WTC11 (cell line): ENCODE data around the gene PIK3C2A. TPM values are rescaled to one million over a fixed set of nuclear protein-coding genes. Genes with fewer than 3 reads are reported as not detected.

Source experiments
- ATAC-seq: fragments of 200-7000 bp; cut with Tn5 transposase; 2 replicates; pipeline ENCODE4 v1.10.0; 2021; ENCODE audit warnings: mild to moderate bottlenecking, moderate library complexity
- CTCF ChIA-PET: fragments of 300-600 bp; sonication (Branson Sonifier 250); formaldehyde crosslinking; loops from one replicate; lab custom pipeline; 2021; ENCODE audit warnings: antibody characterized with exemption; lab: Charles Lee
- POLR2A ChIA-PET: fragments of 350-600 bp; sonication (Branson Sonifier 250); formaldehyde crosslinking; loops from one replicate; lab custom pipeline; 2021; ENCODE audit warnings: antibody characterized with exemption; lab: Charles Lee
- DNase-seq: peaks from one replicate; pipeline ENCODE4 v3.0.0; 2021; ENCODE audit warnings: low spot score
- H3K27ac Mint-ChIP-seq: 2 replicates; pipeline ENCODE4 v1.8.0; 2021; ENCODE audit warnings: mixed read lengths
- H3K27me3 Mint-ChIP-seq: 2 replicates; pipeline ENCODE4 v1.8.0; 2021; ENCODE audit warnings: low read depth, mild to moderate bottlenecking, moderate library complexity, mixed read lengths
- H3K36me3 Mint-ChIP-seq: 2 replicates; pipeline ENCODE4 v1.8.0; 2021; ENCODE audit warnings: mixed read lengths
- H3K4me1 Mint-ChIP-seq: 2 replicates; pipeline ENCODE4 v1.8.0; 2022; ENCODE audit warnings: mixed read lengths
- H3K4me3 Mint-ChIP-seq: 2 replicates; pipeline ENCODE4 v1.8.0; 2021; ENCODE audit warnings: mild to moderate bottlenecking, moderate library complexity, mixed read lengths
- H3K9me3 Mint-ChIP-seq: 2 replicates; pipeline ENCODE4 v1.8.0; 2021; ENCODE audit warnings: mixed read lengths
- ATF1 ChIP-seq: sonication (generic); formaldehyde crosslinking; IDR thresholded peaks from 2 replicates; pipeline ENCODE4 v1.8.1; 2023; ENCODE audit warnings: mild to moderate bottlenecking, moderate library complexity, missing genetic modification reagents
- ETV6 ChIP-seq: sonication (generic); formaldehyde crosslinking; IDR thresholded peaks from 2 replicates; pipeline ENCODE4 v1.8.1; 2022; ENCODE audit warnings: mild to moderate bottlenecking, missing genetic modification reagents
- GRHL2 ChIP-seq: fragments of 250-450 bp; sonication (Bioruptor Pico); IDR thresholded peaks from 2 replicates; pipeline ENCODE4 v1.8.0; 2022; ENCODE audit warnings: mild to moderate bottlenecking, moderate library complexity; ENCODE audit not compliant: insufficient replicate concordance, severe bottlenecking
- IRF2 ChIP-seq: sonication (generic); formaldehyde crosslinking; IDR thresholded peaks from 2 replicates; pipeline ENCODE4 v1.8.0; 2022; ENCODE audit warnings: low read depth, missing genetic modification reagents, borderline replicate concordance
- JAZF1 ChIP-seq: fragments of 250-450 bp; sonication (Bioruptor Pico); IDR thresholded peaks from 2 replicates; pipeline ENCODE4 v1.9.0; 2021; ENCODE audit warnings: moderate library complexity, mild to moderate bottlenecking, inconsistent platforms
- MXD4 ChIP-seq: fragments of 250-450 bp; sonication (Bioruptor Pico); IDR thresholded peaks from 2 replicates; pipeline ENCODE4 v1.8.0; 2021; ENCODE audit warnings: mild to moderate bottlenecking, moderate library complexity, borderline replicate concordance
- NFE2L1 ChIP-seq: sonication (generic); formaldehyde crosslinking; IDR thresholded peaks from 2 replicates; pipeline ENCODE4 v1.8.1; 2023; ENCODE audit warnings: missing genetic modification reagents
- NR1H2 ChIP-seq: sonication (generic); formaldehyde crosslinking; IDR thresholded peaks from 2 replicates; pipeline ENCODE4 v1.9.0; 2021; ENCODE audit warnings: mild to moderate bottlenecking, moderate library complexity, missing genetic modification reagents
- TEAD1 ChIP-seq: sonication (generic); formaldehyde crosslinking; IDR thresholded peaks from 2 replicates; pipeline ENCODE4 v1.8.0; 2022; ENCODE audit warnings: mild to moderate bottlenecking, missing genetic modification reagents
- TEAD4 ChIP-seq: sonication (generic); formaldehyde crosslinking; IDR thresholded peaks from 2 replicates; pipeline ENCODE4 v1.8.0; 2022; ENCODE audit warnings: mild to moderate bottlenecking, missing genetic modification reagents
- ZBTB21 ChIP-seq: sonication (generic); formaldehyde crosslinking; IDR thresholded peaks from 2 replicates; pipeline ENCODE4 v1.8.1; 2023; ENCODE audit warnings: mild to moderate bottlenecking, missing genetic modification reagents, borderline replicate concordance
- ZNF416 ChIP-seq: fragments of 250-450 bp; sonication (Bioruptor Pico); IDR thresholded peaks from 2 replicates; pipeline ENCODE4 v1.9.0; 2021; ENCODE audit warnings: mild to moderate bottlenecking, inconsistent platforms
- total RNA-seq: library from RNA; stranded (reverse); gene quantifications from 3 replicates; pipeline ENCODE4 v1.2.3, GENCODE V29; 2021
- TF ChIP-seq, protein P1 (sequence below): sonication (generic); formaldehyde crosslinking; IDR thresholded peaks from 2 replicates; pipeline ENCODE4 v1.8.0; 2022; ENCODE audit warnings: mild to moderate bottlenecking, missing genetic modification reagents
- TF ChIP-seq, protein P2 (sequence below): sonication (generic); formaldehyde crosslinking; IDR thresholded peaks from 2 replicates; pipeline ENCODE4 v1.8.0; 2022; ENCODE audit warnings: mild to moderate bottlenecking, missing genetic modification reagents
- TF ChIP-seq, protein P3 (sequence below): fragments of 250-450 bp; sonication (Bioruptor Pico); conservative IDR thresholded peaks from 2 replicates; pipeline ENCODE4 v1.9.0; 2021; ENCODE audit warnings: mild to moderate bottlenecking
- TF ChIP-seq, protein P4 (sequence below): sonication (generic); formaldehyde crosslinking; conservative IDR thresholded peaks from 2 replicates; pipeline ENCODE4 v1.8.1; 2022; ENCODE audit warnings: mild to moderate bottlenecking, missing genetic modification reagents
- TF ChIP-seq, protein P5 (sequence below): sonication (generic); formaldehyde crosslinking; IDR thresholded peaks from 2 replicates; pipeline ENCODE4 v1.8.0; 2022; ENCODE audit warnings: missing genetic modification reagents
- TF ChIP-seq, protein P6 (sequence below): fragments of 250-450 bp; sonication (Bioruptor Pico); IDR thresholded peaks from 2 replicates; pipeline ENCODE4 v1.9.0; 2021; ENCODE audit warnings: mild to moderate bottlenecking, borderline replicate concordance

The PIK3C2A gene
- total RNA-seq, 1 experiment from 2014 or later, result 105 TPM

DNA sequence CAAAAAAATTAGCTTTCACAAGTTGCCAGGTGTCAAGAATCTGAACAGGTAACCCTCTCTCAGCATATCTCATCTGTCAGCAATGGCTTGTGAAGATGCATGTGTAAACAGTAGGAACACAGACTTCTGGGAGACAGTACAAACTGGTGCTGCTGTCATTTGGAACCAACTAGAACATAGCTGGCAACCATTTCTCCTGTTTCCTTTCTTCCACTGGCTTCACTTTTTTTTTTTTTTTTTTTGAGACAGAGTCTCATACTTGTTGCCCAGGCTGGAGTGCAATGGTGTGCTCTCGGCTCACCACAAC is 2.1 kb upstream of the PIK3C2A start:
- Mint-ChIP-seq H3K4me1 (peaks cover 16% of the 10 kb centered on the region), H3K9me3 (peaks cover 12% of the 10 kb centered on the region), H3K27ac (no peak overlapping the region), H3K27me3 (no peaks in the 10 kb centered on the region), H3K36me3 (peaks cover 20% of the 10 kb centered on the region), H3K4me3 (peak overlapping the region; percentile 98)
- DNase-seq, result no peak
- ChIA-PET POLR2A (interaction anchor here (0.9 kb wide), 1 partner anchor 132 kb away, joined by 3 read pairs; the partner anchor contains the start of gene RPS13), CTCF (interaction anchor here (1.1 kb wide), 1 partner anchor 9 kb away, joined by 3 read pairs; no protein-coding TSS in a partner anchor)
- ATAC-seq, result no peak
- no peak for TF ChIP-seq NR1H2 (CRISPR knock-in tag)
- TF ChIP-seq, protein P1, sequence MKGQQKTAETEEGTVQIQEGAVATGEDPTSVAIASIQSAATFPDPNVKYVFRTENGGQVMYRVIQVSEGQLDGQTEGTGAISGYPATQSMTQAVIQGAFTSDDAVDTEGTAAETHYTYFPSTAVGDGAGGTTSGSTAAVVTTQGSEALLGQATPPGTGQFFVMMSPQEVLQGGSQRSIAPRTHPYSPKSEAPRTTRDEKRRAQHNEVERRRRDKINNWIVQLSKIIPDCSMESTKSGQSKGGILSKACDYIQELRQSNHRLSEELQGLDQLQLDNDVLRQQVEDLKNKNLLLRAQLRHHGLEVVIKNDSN (CRISPR knock-in tag), result no peak
- TF ChIP-seq, protein P2, sequence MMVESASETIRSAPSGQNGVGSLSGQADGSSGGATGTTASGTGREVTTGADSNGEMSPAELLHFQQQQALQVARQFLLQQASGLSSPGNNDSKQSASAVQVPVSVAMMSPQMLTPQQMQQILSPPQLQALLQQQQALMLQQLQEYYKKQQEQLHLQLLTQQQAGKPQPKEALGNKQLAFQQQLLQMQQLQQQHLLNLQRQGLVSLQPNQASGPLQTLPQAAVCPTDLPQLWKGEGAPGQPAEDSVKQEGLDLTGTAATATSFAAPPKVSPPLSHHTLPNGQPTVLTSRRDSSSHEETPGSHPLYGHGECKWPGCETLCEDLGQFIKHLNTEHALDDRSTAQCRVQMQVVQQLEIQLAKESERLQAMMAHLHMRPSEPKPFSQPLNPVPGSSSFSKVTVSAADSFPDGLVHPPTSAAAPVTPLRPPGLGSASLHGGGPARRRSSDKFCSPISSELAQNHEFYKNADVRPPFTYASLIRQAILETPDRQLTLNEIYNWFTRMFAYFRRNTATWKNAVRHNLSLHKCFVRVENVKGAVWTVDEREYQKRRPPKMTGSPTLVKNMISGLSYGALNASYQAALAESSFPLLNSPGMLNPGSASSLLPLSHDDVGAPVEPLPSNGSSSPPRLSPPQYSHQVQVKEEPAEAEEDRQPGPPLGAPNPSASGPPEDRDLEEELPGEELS (CRISPR knock-in tag), result no peak
- TF ChIP-seq, protein P3, sequence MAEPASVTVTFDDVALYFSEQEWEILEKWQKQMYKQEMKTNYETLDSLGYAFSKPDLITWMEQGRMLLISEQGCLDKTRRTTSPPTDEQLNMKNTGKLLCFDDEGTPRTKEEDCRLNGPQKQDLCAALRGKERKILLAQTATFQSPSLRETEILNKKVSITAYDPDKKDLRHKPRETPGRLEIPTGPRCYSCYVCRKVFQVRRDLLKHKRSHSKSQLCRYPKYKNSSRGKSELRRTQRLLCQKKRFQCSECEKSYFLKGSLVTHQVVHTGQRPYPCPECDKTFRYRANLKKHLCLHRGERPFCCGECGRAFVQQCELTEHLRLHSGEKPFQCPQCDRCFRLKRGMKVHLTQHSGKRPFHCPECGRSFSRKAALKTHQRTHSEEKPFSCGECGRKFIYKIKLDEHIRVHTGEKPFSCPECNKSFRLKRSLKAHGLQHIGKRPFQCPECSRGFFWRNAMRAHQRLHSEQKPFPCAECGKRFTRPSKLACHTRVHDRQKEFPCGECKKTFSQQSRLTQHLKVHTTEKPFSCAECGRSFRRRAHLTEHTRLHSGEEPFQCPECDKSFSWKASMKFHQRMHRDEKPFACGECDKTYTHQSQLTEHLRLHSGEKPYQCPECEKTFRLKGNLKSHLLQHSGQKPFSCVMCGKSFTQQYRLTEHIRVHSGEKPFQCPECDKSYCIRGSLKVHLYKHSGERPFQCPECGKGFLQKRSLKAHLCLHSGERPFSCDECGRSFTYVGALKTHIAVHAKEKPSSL (CRISPR knock-in tag), result no peak
- no peak for TF ChIP-seq TEAD1 (CRISPR knock-in tag)
- TF ChIP-seq, protein P4, sequence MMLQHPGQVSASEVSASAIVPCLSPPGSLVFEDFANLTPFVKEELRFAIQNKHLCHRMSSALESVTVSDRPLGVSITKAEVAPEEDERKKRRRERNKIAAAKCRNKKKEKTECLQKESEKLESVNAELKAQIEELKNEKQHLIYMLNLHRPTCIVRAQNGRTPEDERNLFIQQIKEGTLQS (CRISPR knock-in tag), result no peak
- no peak for TF ChIP-seq ATF1 (CRISPR knock-in tag)
- TF ChIP-seq NFE2L1 (CRISPR knock-in tag), result no peak
- TF ChIP-seq ETV6 (CRISPR knock-in tag), result no peak
- TF ChIP-seq, protein P5, sequence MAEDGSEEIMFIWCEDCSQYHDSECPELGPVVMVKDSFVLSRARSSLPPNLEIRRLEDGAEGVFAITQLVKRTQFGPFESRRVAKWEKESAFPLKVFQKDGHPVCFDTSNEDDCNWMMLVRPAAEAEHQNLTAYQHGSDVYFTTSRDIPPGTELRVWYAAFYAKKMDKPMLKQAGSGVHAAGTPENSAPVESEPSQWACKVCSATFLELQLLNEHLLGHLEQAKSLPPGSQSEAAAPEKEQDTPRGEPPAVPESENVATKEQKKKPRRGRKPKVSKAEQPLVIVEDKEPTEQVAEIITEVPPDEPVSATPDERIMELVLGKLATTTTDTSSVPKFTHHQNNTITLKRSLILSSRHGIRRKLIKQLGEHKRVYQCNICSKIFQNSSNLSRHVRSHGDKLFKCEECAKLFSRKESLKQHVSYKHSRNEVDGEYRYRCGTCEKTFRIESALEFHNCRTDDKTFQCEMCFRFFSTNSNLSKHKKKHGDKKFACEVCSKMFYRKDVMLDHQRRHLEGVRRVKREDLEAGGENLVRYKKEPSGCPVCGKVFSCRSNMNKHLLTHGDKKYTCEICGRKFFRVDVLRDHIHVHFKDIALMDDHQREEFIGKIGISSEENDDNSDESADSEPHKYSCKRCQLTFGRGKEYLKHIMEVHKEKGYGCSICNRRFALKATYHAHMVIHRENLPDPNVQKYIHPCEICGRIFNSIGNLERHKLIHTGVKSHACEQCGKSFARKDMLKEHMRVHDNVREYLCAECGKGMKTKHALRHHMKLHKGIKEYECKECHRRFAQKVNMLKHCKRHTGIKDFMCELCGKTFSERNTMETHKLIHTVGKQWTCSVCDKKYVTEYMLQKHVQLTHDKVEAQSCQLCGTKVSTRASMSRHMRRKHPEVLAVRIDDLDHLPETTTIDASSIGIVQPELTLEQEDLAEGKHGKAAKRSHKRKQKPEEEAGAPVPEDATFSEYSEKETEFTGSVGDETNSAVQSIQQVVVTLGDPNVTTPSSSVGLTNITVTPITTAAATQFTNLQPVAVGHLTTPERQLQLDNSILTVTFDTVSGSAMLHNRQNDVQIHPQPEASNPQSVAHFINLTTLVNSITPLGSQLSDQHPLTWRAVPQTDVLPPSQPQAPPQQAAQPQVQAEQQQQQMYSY (CRISPR knock-in tag), result no peak

DNA sequence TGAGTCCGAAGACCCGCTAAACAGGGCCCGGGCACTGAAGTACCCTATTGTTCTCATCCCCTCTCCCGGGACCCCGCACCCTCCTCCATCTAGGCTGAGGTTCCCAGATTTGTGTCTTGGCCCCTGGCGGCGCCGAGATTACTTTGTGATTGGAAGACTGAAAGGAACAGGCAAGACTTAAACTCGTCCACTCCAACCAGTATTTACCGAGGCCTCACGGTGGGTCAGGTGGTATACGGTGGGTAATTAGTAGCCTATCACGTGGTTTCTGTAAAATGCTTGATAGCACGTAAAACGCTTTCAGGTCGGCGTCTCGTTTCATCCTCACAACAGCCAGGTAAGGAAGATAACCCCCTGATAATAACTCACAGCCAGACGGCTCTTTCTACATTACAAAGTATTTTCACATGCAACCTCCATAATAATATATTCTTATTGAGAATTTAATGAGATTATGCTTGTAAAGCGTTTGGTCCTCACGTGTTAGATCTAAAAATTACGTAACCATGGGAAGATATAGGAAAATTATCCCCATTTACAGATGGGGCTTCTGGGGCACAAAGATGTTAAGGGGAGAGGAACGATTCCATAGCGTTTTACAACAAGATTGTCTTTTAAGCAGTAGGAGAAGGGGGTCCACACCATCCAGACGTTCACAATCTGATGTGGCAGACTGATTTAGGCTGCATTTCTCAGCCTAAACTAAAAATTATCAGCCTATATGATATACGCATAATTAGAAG is 642 bp upstream of the PIK3C2A start:
- ATAC-seq (peak; percentile 68), DNase-seq (peak; percentile 63)
- Mint-ChIP-seq H3K9me3 (no peaks in the 10 kb centered on the region), H3K4me3 (peak overlapping the region; percentile 98), H3K27ac (peak overlapping the region; percentile 98), H3K4me1 (peaks cover 22% of the 10 kb centered on the region), H3K36me3 (peaks cover 16% of the 10 kb centered on the region), H3K27me3 (no peaks in the 10 kb centered on the region)
- CTCF ChIA-PET, result interaction anchor here (1.1 to 1.2 kb wide), 4 partner anchors 10 to 145 kb away, joined by 3 read pairs; no protein-coding TSS in a partner anchor
- POLR2A ChIA-PET, result interaction anchor here (1.1 to 1.2 kb wide), 2 partner anchors 14 to 131 kb away, joined by 3 to 8 read pairs; partner anchors contain the start of gene RPS13
- no peak for TF ChIP-seq MXD4 (CRISPR knock-in tag)
- no peak for TF ChIP-seq ZNF416 (CRISPR knock-in tag)
- no peak for TF ChIP-seq IRF2 (CRISPR knock-in tag)
- TF ChIP-seq, protein P6, sequence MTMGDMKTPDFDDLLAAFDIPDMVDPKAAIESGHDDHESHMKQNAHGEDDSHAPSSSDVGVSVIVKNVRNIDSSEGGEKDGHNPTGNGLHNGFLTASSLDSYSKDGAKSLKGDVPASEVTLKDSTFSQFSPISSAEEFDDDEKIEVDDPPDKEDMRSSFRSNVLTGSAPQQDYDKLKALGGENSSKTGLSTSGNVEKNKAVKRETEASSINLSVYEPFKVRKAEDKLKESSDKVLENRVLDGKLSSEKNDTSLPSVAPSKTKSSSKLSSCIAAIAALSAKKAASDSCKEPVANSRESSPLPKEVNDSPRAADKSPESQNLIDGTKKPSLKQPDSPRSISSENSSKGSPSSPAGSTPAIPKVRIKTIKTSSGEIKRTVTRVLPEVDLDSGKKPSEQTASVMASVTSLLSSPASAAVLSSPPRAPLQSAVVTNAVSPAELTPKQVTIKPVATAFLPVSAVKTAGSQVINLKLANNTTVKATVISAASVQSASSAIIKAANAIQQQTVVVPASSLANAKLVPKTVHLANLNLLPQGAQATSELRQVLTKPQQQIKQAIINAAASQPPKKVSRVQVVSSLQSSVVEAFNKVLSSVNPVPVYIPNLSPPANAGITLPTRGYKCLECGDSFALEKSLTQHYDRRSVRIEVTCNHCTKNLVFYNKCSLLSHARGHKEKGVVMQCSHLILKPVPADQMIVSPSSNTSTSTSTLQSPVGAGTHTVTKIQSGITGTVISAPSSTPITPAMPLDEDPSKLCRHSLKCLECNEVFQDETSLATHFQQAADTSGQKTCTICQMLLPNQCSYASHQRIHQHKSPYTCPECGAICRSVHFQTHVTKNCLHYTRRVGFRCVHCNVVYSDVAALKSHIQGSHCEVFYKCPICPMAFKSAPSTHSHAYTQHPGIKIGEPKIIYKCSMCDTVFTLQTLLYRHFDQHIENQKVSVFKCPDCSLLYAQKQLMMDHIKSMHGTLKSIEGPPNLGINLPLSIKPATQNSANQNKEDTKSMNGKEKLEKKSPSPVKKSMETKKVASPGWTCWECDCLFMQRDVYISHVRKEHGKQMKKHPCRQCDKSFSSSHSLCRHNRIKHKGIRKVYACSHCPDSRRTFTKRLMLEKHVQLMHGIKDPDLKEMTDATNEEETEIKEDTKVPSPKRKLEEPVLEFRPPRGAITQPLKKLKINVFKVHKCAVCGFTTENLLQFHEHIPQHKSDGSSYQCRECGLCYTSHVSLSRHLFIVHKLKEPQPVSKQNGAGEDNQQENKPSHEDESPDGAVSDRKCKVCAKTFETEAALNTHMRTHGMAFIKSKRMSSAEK (CRISPR knock-in tag), result no peak
- no peak for TF ChIP-seq TEAD4
- TF ChIP-seq, protein P1 (CRISPR knock-in tag), result peak; percentile 90
- no peak for TF ChIP-seq GRHL2 (CRISPR knock-in tag)
- no peak for TF ChIP-seq JAZF1 (CRISPR knock-in tag)
- TF ChIP-seq ZBTB21 (CRISPR knock-in tag), result no peak
